HG03432 (cell line): ENCODE data around the gene ARHGEF10L.

Experiments
- ATAC-seq: cut with Tn5 transposase; IDR thresholded peaks from one replicate; pipeline ENCODE4 v1.9.1; 2021; ENCODE audit warnings: mild to moderate bottlenecking, moderate library complexity; ENCODE audit not compliant: unreplicated experiment

ARHGEF10L gene

GRCh38 chr1:17692645-17693044, 153.1 kb downstream of the ARHGEF10L start:
- no peak for ATAC-seq

- ATAC-seq = no peak
These were observed 157.2 kb downstream of the ARHGEF10L start for GRCh38 chr1:17696417-17697301.

GRCh38 chr1:17697458-17697857, 158.0 kb downstream of the ARHGEF10L start:
- no peak for ATAC-seq

GRCh38 chr1:17699581-17699980, 160.1 kb downstream of the ARHGEF10L start:
- no peak for ATAC-seq

GRCh38 chr1:17700945-17701810, 161.7 kb downstream of the ARHGEF10L start:
- ATAC-seq = no peak

- no peak for ATAC-seq
These were observed 164.7 kb downstream of the ARHGEF10L start for GRCh38 chr1:17704176-17704575.

GRCh38 chr1:17706445-17706844, 166.9 kb downstream of the ARHGEF10L start:
- ATAC-seq = no peak

- no peak for ATAC-seq
These were observed 170.5 kb downstream of the ARHGEF10L start for GRCh38 chr1:17709981-17710380.

GRCh38 chr1:17710889-17711576, 171.5 kb downstream of the ARHGEF10L start:
- ATAC-seq = no peak

- no peak for ATAC-seq
These were observed 172.0 kb downstream of the ARHGEF10L start for GRCh38 chr1:17711577-17711910.

- no peak for ATAC-seq
These were observed 172.4 kb downstream of the ARHGEF10L start for GRCh38 chr1:17711941-17712340.

GRCh38 chr1:17713993-17714392, 174.5 kb downstream of the ARHGEF10L start:
- no peak for ATAC-seq

GRCh38 chr1:17717594-17718535, 178.4 kb downstream of the ARHGEF10L start:
- ATAC-seq = no peak

GRCh38 chr1:17719874-17720273, 180.4 kb downstream of the ARHGEF10L start:
- ATAC-seq = no peak

- ATAC-seq = no peak
These were observed 181.9 kb downstream of the ARHGEF10L start for GRCh38 chr1:17721444-17721843.

- no peak for ATAC-seq
These were observed 184.2 kb downstream of the ARHGEF10L start for GRCh38 chr1:17723684-17724083.

- ATAC-seq = no peak
These were observed 184.7 kb downstream of the ARHGEF10L start for GRCh38 chr1:17724150-17724549.

- ATAC-seq = no peak
These were observed 185.7 kb downstream of the ARHGEF10L start for GRCh38 chr1:17725084-17725719.

- no peak for ATAC-seq
These were observed 186.5 kb downstream of the ARHGEF10L start for GRCh38 chr1:17725811-17726582.
